ENCODE results near the gene CACNG4.

DNA sequence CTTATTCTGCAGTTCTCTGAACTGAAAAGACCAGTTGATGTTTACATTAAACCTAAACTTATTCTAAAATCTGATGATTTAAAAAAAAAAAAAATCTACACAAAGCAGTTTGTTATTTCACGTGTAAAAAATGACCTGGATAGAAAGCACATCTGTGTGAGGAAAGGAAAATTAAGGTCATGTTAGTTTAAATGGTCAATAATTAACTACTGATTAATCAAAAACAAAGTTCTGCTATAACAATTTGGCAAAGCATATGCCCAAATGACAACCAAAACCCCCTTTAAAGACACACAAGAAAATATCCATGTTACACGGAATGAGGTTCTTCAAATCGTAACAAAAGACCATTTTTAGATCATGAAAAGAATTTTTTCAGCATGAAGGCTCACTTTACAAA lies 110.3 kb downstream of the CACNG4 start:
- TF ChIP-seq EZH2 (IDR thresholded peaks at IDR 0.05; ENCODE audit: borderline replicate concordance, low read depth, low read length) (no peak), STAG1 (CRISPR knock-in tag; IDR thresholded peaks at IDR 0.05; ENCODE audit: borderline replicate concordance) (no peak), GABPA (tag; conservative IDR thresholded peaks at IDR 0.05; ENCODE audit: low read depth) (no peak)

Data from K562 (cell line).